Stomach (tissue), 4 donors: ENCODE data around the gene PRND.
"Not testable (repeated sequence)": the region's sequence is repeated elsewhere in the genome, so short reads cannot be mapped to it uniquely, and the experiment has no call there.

Source experiments
- EP300 ChIP-seq: sonication (generic); formaldehyde crosslinking; IDR thresholded peaks from one replicate; pipeline ENCODE4 v1.6.1; 2017; ENCODE audit warnings: antibody characterized with exemption
- POLR2A ChIP-seq, 4 donors: fragments of 450-650 bp; IDR thresholded peaks; one replicate each; pipeline ENCODE4 v1.6.1; 2016; ENCODE audit warnings: antibody characterized with exemption in 4 of 4, control low read depth in 2 of 4, mild to moderate bottlenecking in 1 of 4, moderate library complexity in 1 of 4
- POLR2AphosphoS5 ChIP-seq, 3 donors: sonication (generic); formaldehyde crosslinking; IDR thresholded peaks; one replicate each; pipeline ENCODE4 v1.6.1; 2016; ENCODE audit warnings: antibody characterized with exemption in 3 of 3
- TF ChIP-seq, protein P1 (sequence below), 7 experiments: fragments of 450-650 bp in 4 of 7; fragments of 200-600 bp in 3 of 7; sonication (generic) in 3 of 7; IDR thresholded peaks; one replicate each; pipeline ENCODE4 v1.5.1; 2016 to 2019; ENCODE audit warnings: antibody characterized with exemption in 7 of 7, control low read depth in 2 of 7, mild to moderate bottlenecking in 1 of 7

DNA sequence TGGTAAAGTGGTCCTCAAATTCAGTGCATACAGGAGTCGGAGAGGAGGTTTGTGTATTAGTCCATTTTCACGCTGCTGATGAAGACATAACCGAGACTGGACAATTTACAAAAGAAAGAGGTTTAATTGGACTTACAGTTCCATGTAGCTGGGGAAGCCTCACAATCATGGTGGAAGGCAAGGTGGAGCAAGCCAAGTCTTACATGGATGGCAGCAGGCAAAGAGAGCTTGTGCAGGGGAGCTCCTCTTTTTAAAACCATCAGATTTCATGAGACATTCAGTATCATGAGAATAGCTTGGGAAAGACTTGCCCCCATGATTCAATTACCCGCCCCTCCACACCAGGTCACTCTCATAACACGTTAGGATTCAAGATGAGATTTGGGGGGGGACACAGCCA is 51.3 kb downstream of the PRND start:
- TF ChIP-seq, protein P1, sequence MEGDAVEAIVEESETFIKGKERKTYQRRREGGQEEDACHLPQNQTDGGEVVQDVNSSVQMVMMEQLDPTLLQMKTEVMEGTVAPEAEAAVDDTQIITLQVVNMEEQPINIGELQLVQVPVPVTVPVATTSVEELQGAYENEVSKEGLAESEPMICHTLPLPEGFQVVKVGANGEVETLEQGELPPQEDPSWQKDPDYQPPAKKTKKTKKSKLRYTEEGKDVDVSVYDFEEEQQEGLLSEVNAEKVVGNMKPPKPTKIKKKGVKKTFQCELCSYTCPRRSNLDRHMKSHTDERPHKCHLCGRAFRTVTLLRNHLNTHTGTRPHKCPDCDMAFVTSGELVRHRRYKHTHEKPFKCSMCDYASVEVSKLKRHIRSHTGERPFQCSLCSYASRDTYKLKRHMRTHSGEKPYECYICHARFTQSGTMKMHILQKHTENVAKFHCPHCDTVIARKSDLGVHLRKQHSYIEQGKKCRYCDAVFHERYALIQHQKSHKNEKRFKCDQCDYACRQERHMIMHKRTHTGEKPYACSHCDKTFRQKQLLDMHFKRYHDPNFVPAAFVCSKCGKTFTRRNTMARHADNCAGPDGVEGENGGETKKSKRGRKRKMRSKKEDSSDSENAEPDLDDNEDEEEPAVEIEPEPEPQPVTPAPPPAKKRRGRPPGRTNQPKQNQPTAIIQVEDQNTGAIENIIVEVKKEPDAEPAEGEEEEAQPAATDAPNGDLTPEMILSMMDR (IDR thresholded peaks at IDR 0.05), result not testable (repeated sequence)
- TF ChIP-seq POLR2AphosphoS5 (IDR thresholded peaks at IDR 0.05); POLR2A (IDR thresholded peaks at IDR 0.05); EP300: not testable (repeated sequence)
